GM19099 (cell line): ENCODE measurements around the gene NXPH3.

Source experiments
- POLR2A ChIP-seq: IDR thresholded peaks from 3 replicates; pipeline ENCODE4 v1.6.1; 2011; ENCODE audit warnings: low read depth; ENCODE audit not compliant: insufficient read length; ENCODE audit errors: extremely low read depth

NXPH3 gene

GRCh38 chr17:49575679-49576087, at the start of gene NXPH3:
Gene NXPH3, plus strand, starts transcription at chr17:49575871. Its CDS starts 349 bp downstream, at chr17:49576220.
- TF ChIP-seq POLR2A: no peak

GRCh38 chr17:49527927-49528651, 47.6 kb upstream of the NXPH3 start:
- no peak for TF ChIP-seq POLR2A

GRCh38 chr17:49528966-49529365, 46.7 kb upstream of the NXPH3 start:
- no peak for TF ChIP-seq POLR2A

GRCh38 chr17:49530118-49530517, 45.6 kb upstream of the NXPH3 start:
- TF ChIP-seq POLR2A: no peak

GRCh38 chr17:49543860-49544259, 31.8 kb upstream of the NXPH3 start:
- TF ChIP-seq POLR2A: no peak

GRCh38 chr17:49545007-49545660, 30.5 kb upstream of the NXPH3 start:
- no peak for TF ChIP-seq POLR2A

GRCh38 chr17:49545806-49546545, 29.7 kb upstream of the NXPH3 start:
- TF ChIP-seq POLR2A: no peak

- TF ChIP-seq POLR2A: no peak
These were observed 28.8 kb upstream of the NXPH3 start for GRCh38 chr17:49546546-49547535.

GRCh38 chr17:49547566-49547965, 28.1 kb upstream of the NXPH3 start:
- TF ChIP-seq POLR2A: no peak

GRCh38 chr17:49548051-49548505, 27.6 kb upstream of the NXPH3 start:
- TF ChIP-seq POLR2A: no peak

GRCh38 chr17:49548506-49549310, 27.0 kb upstream of the NXPH3 start:
- no peak for TF ChIP-seq POLR2A

- TF ChIP-seq POLR2A: no peak
These were observed 26.4 kb upstream of the NXPH3 start for GRCh38 chr17:49549311-49549605.

GRCh38 chr17:49549691-49550678, 25.7 kb upstream of the NXPH3 start:
- no peak for TF ChIP-seq POLR2A
